ENCODE data around the gene SCML2. TPM values are rescaled to one million over a fixed set of nuclear protein-coding genes. Genes with fewer than 3 reads are reported as not detected.

Gene SCML2
- polyA plus RNA-seq, 1 donor from 2014 or later: 14.7 TPM

DNA sequence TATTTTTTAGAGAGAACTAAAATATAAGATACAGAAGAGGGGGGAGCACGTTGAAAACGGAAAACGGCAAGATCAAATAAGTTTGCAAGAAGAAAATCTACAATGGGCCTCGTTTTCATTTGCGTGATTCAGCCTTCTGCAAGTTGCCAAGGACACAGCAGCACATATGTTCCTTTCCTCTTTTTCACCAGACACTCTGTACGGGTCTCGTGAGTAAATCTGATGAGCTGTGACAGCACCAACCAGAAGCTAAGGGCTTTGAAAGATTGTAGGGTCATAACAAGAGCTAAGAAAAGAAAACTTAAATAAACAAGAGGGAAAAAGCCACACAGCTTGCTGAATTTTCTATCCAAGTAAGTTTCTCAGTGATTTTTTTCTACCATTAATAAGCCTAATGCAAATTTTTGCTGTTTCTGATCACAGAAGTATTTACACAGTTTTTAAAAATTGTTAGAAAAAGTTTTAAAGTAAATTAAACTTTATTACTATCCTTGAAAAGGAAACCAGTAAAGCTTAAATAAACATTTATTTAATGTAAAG is 63.4 kb downstream of the SCML2 start:
- Histone ChIP-seq H4K20me1 (ENCODE audit: insufficient read depth) (no peaks in the 10 kb centered on the region), H3K4me3 (ENCODE audit: low read length) (no peak overlapping the region), H3K36me3 (ENCODE audit: insufficient read depth, low read length) (no peaks in the 10 kb centered on the region), H3K4me2 (ENCODE audit: low read length) (no peak overlapping the region), H3K27me3 (ENCODE audit: insufficient read depth, low read depth, low read length) (no peaks in the 10 kb centered on the region), H3K9me2 (ENCODE audit: insufficient read depth, low read length) (no peaks in the 10 kb centered on the region), H3F3A (ENCODE audit: insufficient read depth, low read length, poor library complexity, severe bottlenecking) (no peaks in the 10 kb centered on the region), H3K9ac (ENCODE audit: low read length) (no peak overlapping the region), H3K9me3 (ENCODE audit: low read length) (no peaks in the 10 kb centered on the region), H3K27ac (ENCODE audit: low read length) (no peak overlapping the region), H3K79me2 (replicated peaks; ENCODE audit: insufficient read depth, low read length) (no peaks in the 10 kb centered on the region), H2AFZ (ENCODE audit: low read depth, low read length) (no peak overlapping the region)
- no peak for TF ChIP-seq CTCF (IDR thresholded peaks at IDR 0.05; ENCODE audit: poor library complexity, severe bottlenecking)
- TF ChIP-seq TAF1 (IDR thresholded peaks at IDR 0.05; ENCODE audit: low read depth): no peak
- no peak for TF ChIP-seq RAD21 (conservative IDR thresholded peaks at IDR 0.05)
- no peak for TF ChIP-seq MXI1 (conservative IDR thresholded peaks at IDR 0.05; ENCODE audit: poor library complexity, severe bottlenecking)
- TF ChIP-seq, protein P1, sequence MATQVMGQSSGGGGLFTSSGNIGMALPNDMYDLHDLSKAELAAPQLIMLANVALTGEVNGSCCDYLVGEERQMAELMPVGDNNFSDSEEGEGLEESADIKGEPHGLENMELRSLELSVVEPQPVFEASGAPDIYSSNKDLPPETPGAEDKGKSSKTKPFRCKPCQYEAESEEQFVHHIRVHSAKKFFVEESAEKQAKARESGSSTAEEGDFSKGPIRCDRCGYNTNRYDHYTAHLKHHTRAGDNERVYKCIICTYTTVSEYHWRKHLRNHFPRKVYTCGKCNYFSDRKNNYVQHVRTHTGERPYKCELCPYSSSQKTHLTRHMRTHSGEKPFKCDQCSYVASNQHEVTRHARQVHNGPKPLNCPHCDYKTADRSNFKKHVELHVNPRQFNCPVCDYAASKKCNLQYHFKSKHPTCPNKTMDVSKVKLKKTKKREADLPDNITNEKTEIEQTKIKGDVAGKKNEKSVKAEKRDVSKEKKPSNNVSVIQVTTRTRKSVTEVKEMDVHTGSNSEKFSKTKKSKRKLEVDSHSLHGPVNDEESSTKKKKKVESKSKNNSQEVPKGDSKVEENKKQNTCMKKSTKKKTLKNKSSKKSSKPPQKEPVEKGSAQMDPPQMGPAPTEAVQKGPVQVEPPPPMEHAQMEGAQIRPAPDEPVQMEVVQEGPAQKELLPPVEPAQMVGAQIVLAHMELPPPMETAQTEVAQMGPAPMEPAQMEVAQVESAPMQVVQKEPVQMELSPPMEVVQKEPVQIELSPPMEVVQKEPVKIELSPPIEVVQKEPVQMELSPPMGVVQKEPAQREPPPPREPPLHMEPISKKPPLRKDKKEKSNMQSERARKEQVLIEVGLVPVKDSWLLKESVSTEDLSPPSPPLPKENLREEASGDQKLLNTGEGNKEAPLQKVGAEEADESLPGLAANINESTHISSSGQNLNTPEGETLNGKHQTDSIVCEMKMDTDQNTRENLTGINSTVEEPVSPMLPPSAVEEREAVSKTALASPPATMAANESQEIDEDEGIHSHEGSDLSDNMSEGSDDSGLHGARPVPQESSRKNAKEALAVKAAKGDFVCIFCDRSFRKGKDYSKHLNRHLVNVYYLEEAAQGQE (IDR thresholded peaks at IDR 0.05; ENCODE audit: borderline replicate concordance): no peak
- no peak for TF ChIP-seq EZH2 (IDR thresholded peaks at IDR 0.05; ENCODE audit: borderline replicate concordance, insufficient read depth, low read length, poor library complexity, severe bottlenecking)
- no peak for TF ChIP-seq SMC3 (conservative IDR thresholded peaks at IDR 0.05; ENCODE audit: poor library complexity)
- TF ChIP-seq POLR2AphosphoS5 (IDR thresholded peaks at IDR 0.05): no peak
- no peak for TF ChIP-seq EP300 (conservative IDR thresholded peaks at IDR 0.05; ENCODE audit: poor library complexity, severe bottlenecking)

DNA sequence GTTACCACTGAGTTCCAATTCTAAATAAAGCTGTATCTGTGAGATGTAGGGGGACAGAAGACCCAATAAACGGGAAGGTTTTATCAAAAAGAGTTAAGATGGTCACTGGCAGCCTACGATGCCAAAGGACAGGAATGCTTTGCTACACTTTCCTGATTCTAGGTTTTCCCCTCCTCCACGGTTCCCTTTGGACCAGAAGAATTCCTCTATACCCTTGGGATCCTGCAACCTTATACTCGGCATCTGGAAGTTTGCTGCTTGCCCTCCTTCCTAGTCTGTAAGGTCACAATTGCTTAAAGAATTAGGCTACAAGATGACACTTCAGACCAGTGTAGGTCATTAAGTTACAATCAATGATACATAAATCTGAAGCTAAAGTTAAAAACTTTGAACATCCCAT is 64.3 kb downstream of the SCML2 start:
- H2AFZ ChIP-seq (ENCODE audit: low read depth, low read length): no peak overlapping the region
- H3K4me3 ChIP-seq (ENCODE audit: low read length): no peak overlapping the region
- no peak overlapping the region for H3K4me2 ChIP-seq (ENCODE audit: low read length)
- H3K9me2 ChIP-seq (ENCODE audit: insufficient read depth, low read length): no peaks in the 10 kb centered on the region
- no peaks in the 10 kb centered on the region for H3F3A ChIP-seq (ENCODE audit: insufficient read depth, low read length, poor library complexity, severe bottlenecking)
- H3K79me2 ChIP-seq (replicated peaks; ENCODE audit: insufficient read depth, low read length): no peaks in the 10 kb centered on the region
- H4K20me1 ChIP-seq (ENCODE audit: insufficient read depth): no peaks in the 10 kb centered on the region
- no peak overlapping the region for H3K9ac ChIP-seq (ENCODE audit: low read length)
- H3K27ac ChIP-seq (ENCODE audit: low read length): no peak overlapping the region
- no peaks in the 10 kb centered on the region for H3K9me3 ChIP-seq (ENCODE audit: low read length)
- no peaks in the 10 kb centered on the region for H3K27me3 ChIP-seq (ENCODE audit: insufficient read depth, low read depth, low read length)
- TF ChIP-seq MXI1 (conservative IDR thresholded peaks at IDR 0.05; ENCODE audit: poor library complexity, severe bottlenecking): no peak
- no peak for TF ChIP-seq POLR2AphosphoS5 (IDR thresholded peaks at IDR 0.05)
- TF ChIP-seq SMC3 (conservative IDR thresholded peaks at IDR 0.05; ENCODE audit: poor library complexity): no peak
- no peak for TF ChIP-seq EZH2 (IDR thresholded peaks at IDR 0.05; ENCODE audit: borderline replicate concordance, insufficient read depth, low read length, poor library complexity, severe bottlenecking)
- no peak for TF ChIP-seq CTCF (IDR thresholded peaks at IDR 0.05; ENCODE audit: poor library complexity, severe bottlenecking)
- no peak for TF ChIP-seq RAD21 (conservative IDR thresholded peaks at IDR 0.05)
- TF ChIP-seq, protein P1 (IDR thresholded peaks at IDR 0.05; ENCODE audit: borderline replicate concordance): no peak
- no peak for TF ChIP-seq EP300 (conservative IDR thresholded peaks at IDR 0.05; ENCODE audit: poor library complexity, severe bottlenecking)
- no peak for TF ChIP-seq TAF1 (IDR thresholded peaks at IDR 0.05; ENCODE audit: low read depth)
- H3K36me3 ChIP-seq (ENCODE audit: insufficient read depth, low read length): no peaks in the 10 kb centered on the region

All from neural cell (in vitro differentiated cells).